Coronary artery (tissue), 2 donors: ENCODE measurements around the gene TRABD2B.

Experiments used
- DNase-seq: peaks from one replicate; pipeline ENCODE4 v3.0.0-alpha.2; 2017; ENCODE audit warnings: low spot score
- H3K27ac ChIP-seq, 2 donors: fragments of 200-600 bp; sonication (generic); one replicate each; pipeline ENCODE4 v1.5.1; 2016 to 2019
- H3K4me3 ChIP-seq: fragments of 200-600 bp; sonication (generic); 2 replicates; pipeline ENCODE4 v1.5.1; 2016; ENCODE audit warnings: mild to moderate bottlenecking, moderate library complexity
- CTCF ChIP-seq: fragments of 200-600 bp; sonication (generic); IDR thresholded peaks from one replicate; pipeline ENCODE4 v1.5.1; 2019; ENCODE audit warnings: antibody characterized with exemption

Gene TRABD2B

GRCh38 chr1:47940326-47940725, 56.9 kb downstream of the TRABD2B start:
- TF ChIP-seq CTCF: no peak
- peak; percentile 73 for DNase-seq
- H3K27ac ChIP-seq: peak overlapping the region in 1 of 2 donors; percentile 72
- H3K4me3 ChIP-seq: no peak overlapping the region

GRCh38 chr1:47938520-47938919, 58.7 kb downstream of the TRABD2B start:
- Histone ChIP-seq H3K4me3 (no peak overlapping the region), H3K27ac (peak overlapping the region in 1 of 2 donors; percentile 21)
- DNase-seq: peak; percentile 67
- no peak for TF ChIP-seq CTCF

GRCh38 chr1:47937586-47938254, 59.5 kb downstream of the TRABD2B start:
- H3K4me3 ChIP-seq: no peak overlapping the region
- H3K27ac ChIP-seq: peak overlapping the region in 1 of 2 donors; percentile 21
- DNase-seq: peak; percentile 58
- no peak for TF ChIP-seq CTCF

- peak; percentile 16 for DNase-seq
- no peak for TF ChIP-seq CTCF
- Histone ChIP-seq H3K27ac (no peak overlapping the region), H3K4me3 (no peak overlapping the region)
These were observed 60.2 kb downstream of the TRABD2B start for GRCh38 chr1:47936916-47937551.

- H3K27ac ChIP-seq: no peak overlapping the region
- no peak overlapping the region for H3K4me3 ChIP-seq
- peak; percentile 49 for DNase-seq
- TF ChIP-seq CTCF: no peak
These were observed 61.3 kb downstream of the TRABD2B start for GRCh38 chr1:47935856-47936255.

GRCh38 chr1:47935163-47935562, 62.0 kb downstream of the TRABD2B start:
- Histone ChIP-seq H3K4me3 (no peak overlapping the region), H3K27ac (peak overlapping the region; percentile 60 to 87)
- no peak for TF ChIP-seq CTCF
- no peak for DNase-seq

GRCh38 chr1:47934243-47934805, 62.9 kb downstream of the TRABD2B start:
- peak; percentile 94 for DNase-seq
- TF ChIP-seq CTCF: no peak
- H3K4me3 ChIP-seq: peak overlapping the region; percentile 14
- H3K27ac ChIP-seq: peak overlapping the region; percentile 60 to 87
